HEK293 (cell line): ENCODE measurements around the gene LRPPRC.

ENCODE experiments used
- RBAK ChIP-seq: fragments of 450-650 bp; formaldehyde crosslinking; IDR thresholded peaks from 2 replicates; pipeline ENCODE4 v1.5.1; 2016; ENCODE audit warnings: missing biosample characterization, missing genetic modification characterization
- ZNF776 ChIP-seq: fragments of 450-650 bp; formaldehyde crosslinking; IDR thresholded peaks from 2 replicates; pipeline ENCODE4 v1.5.0; 2017; ENCODE audit warnings: missing biosample characterization, missing genetic modification characterization, borderline replicate concordance
- TF ChIP-seq, protein P1 (sequence below): fragments of 450-650 bp; formaldehyde crosslinking; IDR thresholded peaks from 2 replicates; pipeline ENCODE4 v1.5.1; 2016; ENCODE audit warnings: missing biosample characterization, missing genetic modification characterization
- TF ChIP-seq, protein P2 (sequence below): fragments of 450-650 bp; formaldehyde crosslinking; IDR thresholded peaks from 2 replicates; pipeline ENCODE4 v1.5.1; 2016; ENCODE audit warnings: missing biosample characterization, missing genetic modification characterization

- TF ChIP-seq, protein P1, sequence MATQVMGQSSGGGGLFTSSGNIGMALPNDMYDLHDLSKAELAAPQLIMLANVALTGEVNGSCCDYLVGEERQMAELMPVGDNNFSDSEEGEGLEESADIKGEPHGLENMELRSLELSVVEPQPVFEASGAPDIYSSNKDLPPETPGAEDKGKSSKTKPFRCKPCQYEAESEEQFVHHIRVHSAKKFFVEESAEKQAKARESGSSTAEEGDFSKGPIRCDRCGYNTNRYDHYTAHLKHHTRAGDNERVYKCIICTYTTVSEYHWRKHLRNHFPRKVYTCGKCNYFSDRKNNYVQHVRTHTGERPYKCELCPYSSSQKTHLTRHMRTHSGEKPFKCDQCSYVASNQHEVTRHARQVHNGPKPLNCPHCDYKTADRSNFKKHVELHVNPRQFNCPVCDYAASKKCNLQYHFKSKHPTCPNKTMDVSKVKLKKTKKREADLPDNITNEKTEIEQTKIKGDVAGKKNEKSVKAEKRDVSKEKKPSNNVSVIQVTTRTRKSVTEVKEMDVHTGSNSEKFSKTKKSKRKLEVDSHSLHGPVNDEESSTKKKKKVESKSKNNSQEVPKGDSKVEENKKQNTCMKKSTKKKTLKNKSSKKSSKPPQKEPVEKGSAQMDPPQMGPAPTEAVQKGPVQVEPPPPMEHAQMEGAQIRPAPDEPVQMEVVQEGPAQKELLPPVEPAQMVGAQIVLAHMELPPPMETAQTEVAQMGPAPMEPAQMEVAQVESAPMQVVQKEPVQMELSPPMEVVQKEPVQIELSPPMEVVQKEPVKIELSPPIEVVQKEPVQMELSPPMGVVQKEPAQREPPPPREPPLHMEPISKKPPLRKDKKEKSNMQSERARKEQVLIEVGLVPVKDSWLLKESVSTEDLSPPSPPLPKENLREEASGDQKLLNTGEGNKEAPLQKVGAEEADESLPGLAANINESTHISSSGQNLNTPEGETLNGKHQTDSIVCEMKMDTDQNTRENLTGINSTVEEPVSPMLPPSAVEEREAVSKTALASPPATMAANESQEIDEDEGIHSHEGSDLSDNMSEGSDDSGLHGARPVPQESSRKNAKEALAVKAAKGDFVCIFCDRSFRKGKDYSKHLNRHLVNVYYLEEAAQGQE (tag by site-specific recombination) = no peak
- TF ChIP-seq, protein P2, sequence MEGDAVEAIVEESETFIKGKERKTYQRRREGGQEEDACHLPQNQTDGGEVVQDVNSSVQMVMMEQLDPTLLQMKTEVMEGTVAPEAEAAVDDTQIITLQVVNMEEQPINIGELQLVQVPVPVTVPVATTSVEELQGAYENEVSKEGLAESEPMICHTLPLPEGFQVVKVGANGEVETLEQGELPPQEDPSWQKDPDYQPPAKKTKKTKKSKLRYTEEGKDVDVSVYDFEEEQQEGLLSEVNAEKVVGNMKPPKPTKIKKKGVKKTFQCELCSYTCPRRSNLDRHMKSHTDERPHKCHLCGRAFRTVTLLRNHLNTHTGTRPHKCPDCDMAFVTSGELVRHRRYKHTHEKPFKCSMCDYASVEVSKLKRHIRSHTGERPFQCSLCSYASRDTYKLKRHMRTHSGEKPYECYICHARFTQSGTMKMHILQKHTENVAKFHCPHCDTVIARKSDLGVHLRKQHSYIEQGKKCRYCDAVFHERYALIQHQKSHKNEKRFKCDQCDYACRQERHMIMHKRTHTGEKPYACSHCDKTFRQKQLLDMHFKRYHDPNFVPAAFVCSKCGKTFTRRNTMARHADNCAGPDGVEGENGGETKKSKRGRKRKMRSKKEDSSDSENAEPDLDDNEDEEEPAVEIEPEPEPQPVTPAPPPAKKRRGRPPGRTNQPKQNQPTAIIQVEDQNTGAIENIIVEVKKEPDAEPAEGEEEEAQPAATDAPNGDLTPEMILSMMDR (tag by site-specific recombination) = no peak
- no peak for TF ChIP-seq RBAK
- TF ChIP-seq ZNF776 (tag by site-specific recombination) = no peak
Measured at GRCh38 chr2:44033947-44034346, 38.2 kb upstream of the LRPPRC start.
